HG03460 (cell line): ENCODE results near the gene CTXND1.

ENCODE experiments used
- ATAC-seq: cut with Tn5 transposase; IDR thresholded peaks from one replicate; pipeline ENCODE4 v1.9.1; 2021; ENCODE audit not compliant: unreplicated experiment

Gene CTXND1

DNA sequence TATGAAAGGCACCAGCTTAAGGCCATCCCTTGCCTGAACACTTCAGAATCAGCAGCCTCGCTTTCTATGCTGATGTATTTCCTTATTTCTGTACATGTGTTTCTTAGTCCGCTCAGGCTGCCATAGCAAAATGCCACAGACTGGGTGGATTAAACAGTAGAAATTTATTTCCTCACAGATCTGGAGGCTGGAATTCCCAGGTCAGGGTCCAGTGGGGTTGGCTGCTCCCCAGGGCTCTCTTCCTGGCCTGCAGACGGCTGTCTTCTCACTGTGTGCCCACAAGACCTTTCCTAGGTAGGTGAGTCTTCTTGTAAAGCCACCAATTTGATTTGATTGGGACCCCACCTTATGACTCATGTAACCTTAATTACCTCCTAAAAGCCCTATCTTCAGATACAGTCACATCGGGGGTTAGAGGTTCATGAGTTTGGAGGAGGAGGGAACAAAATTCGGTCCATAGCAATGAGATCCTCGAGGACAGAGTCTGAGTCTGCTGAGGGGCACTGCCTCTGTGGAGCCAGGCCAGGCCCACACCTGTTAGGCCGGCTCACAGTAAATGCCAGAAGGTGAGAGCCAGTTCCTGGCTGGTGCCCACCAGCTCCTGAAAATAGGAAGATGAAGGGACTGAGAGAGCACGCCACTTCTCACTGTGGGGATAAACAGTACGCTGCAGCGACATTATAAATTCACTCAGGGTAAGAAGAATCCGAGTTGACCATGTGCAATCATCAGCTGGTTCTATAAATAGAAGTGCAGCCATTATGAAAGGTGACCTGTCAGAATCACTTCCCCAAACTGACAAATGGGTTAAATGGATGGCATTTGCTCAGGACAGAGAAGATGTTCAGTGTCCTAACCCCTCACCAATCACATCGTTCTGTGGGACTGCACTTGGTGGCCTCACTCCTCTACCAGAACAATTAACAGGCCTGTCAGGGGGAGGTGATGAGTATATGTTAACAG, 41.1 kb downstream of the CTXND1 start:
- no peak for ATAC-seq

DNA sequence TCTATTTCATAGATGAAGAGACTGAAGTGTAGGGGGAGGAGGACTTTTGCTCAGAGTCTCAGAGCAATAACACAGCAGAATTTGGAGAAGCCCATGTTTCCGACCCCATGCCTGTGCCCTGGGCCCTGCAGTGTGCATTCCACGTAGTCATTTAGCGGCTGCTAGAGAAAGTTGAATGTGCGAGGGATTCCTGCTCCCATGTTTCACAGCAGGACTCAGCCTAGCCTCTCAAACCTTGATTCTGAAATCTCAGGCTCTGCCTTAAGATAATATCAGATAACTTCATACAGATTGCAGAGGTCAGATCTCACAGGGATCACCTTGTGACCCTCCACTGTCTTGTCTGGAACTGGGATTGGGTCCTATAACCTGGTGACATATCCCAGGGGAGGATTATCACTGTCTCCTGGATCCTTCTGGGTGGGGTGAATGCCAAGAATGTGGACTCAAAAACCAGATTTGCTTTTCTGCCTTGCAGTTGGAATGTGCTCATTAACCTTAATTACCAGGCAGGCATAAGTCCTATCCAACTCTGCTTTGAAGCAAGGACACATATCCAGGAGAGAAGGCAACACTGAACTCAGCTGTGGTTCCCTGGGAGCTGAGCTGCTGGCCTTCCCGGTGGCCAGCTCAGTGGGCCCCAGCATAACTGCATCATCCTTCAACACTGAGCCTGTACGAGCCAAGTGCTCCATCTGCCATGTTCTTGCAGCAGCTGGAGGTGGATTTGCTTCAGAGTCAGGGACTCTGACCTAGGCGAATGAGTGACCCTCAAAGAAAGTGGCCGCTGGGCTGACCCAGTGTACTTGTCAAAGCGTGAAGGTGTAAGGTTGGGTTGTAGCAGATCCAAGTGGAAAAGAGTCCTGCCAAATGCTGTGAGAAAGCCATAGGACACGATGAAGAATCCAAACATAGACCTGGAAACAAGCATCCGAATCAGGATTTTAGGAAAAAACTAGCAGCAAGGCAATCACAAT, 43.0 kb downstream of the CTXND1 start:
- ATAC-seq = no peak

DNA sequence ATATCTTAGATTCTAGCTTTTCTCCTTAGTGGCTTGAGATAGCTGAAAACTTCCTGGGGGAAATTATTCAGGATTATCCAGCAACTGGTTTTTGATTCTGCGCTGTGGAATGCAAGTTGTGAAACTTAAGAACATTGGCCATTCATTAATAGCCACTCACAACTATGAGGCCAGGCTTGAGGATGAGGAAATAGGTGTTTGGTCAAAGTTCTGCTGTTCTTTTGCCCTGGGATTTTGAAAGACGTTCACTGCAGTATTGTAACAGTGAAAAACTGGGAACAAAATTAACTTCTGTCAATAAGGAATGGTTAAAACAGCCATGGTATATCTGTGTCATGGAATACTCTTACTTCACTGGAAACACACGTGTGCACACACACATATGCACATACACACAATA, 44.1 kb downstream of the CTXND1 start:
- ATAC-seq = no peak

DNA sequence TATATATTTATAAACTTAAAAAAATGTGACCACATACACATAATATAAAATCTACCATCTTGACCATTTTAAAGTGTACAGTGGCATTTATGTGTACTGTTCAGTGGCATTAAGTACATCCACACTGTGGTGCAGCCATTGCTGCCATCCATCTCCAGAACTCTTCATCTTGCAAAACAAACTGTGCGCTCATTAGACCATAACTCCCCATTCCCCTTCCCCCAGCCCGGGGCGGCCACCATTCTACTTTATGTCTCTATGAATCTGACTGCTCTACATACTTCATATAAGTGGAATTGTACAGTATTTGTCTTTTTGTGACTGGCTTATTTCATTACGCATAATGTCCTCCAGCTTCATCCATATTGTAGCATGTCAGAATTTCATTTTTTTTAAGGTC, 47.8 kb downstream of the CTXND1 start:
- ATAC-seq = no peak

DNA sequence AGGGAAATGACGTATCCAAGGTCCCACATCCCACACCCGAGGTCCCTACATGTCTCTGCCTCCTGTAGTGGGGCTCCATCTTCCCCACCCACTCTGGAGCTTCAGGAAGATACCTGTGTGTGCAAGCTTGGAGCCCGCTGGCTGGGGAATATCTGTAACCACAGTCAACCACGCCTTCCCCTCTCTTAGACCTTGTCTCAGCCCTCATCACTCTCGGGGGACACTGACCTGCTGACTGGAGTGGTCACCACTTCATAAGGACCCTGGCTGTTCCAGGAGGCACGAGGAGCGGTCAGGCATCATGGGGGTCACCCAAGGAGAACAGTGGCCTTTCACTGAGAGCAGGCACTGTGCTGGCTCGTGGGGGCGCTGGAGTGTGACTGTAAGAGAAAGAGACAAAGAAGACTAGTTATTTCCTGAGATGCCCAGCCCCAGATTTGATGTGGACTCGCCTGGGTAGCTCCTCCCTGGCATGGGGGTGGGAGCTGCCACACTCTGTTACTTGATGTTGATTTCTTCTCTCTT, 48.6 kb downstream of the CTXND1 start:
- no peak for ATAC-seq

DNA sequence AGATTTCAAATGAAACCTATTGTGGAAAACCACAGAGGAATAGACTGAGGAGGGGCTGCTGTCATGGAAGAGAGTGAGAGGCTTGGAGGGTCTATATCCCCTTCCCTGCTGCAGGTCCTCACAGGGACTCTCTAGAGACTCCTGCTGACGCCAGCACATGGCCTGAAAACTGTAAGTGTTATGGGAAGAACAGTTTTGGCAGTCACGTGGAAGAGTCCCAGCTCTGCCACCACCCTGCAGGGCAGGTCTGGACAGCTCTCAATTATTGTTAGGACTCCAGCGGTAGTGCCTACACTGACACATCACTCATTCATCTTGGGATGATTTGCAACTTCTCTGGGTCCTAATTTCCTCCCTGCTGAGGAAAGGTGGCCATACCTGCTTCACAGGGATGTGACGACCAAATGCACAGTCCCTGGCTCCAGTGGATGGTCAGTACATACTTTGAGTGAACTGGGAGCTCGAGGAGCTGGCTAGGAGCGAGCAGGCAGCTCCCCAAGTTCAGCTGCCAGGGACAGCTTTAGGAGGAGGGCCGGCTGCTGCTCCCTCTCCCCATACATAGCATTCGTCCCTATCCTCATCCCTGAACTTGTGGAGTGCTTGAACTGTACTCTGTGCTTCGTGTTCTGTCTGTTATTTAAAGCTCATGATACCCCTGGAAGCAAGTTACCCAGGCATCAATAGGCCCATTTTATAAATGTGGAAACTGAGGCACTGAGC, 49.2 kb downstream of the CTXND1 start:
- no peak for ATAC-seq

DNA sequence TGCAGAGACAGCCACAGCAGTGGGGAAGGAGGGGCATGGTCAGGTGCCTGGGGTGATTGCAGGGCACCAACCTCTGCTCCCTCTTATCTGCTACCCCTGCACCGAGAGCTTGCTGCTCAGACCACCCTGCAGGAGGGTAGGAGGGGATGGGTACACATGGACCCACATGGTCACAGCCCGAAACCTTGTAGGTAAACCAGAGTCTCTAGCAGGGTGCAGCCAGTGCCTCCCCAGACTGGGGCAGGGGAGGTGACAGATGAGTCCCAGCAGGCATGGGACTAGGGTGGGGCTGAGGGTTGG, 50.0 kb downstream of the CTXND1 start:
- no peak for ATAC-seq

DNA sequence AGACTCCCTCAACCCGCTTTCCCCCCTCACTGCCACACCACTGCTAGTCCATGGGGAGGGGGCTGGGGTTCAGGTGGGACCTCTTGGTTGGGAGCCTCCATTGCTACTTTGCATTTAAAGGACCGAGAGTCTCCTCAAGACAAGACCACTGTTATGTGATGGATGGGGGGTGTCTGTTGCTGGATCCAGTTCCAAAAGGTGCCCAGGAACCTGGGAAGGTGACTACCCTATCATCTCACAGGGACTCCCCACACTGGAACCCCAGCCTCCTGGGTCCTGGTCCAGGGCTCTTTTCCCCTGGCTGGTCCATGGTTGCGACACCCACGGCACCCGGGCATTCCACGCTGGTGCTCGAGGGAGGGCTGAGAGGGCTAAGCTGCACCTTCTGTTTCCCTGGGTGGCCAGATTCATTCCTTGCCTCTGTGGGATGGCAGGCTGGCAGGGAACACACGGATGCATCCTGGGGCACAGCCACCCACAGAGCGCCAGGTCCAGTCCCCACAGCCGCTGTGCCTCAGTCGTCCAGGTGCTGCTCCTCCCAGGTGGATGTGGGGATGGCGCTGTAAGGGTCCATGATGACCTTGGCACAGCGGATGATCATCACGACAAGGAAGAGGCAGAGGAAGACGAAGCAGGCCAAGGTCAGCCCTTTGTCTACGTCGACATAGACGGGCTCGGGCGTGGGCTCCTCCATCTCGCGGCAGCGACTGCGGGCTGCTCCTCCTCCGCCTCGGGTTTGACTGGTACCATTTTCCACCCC, 50.6 kb downstream of the CTXND1 start:
- ATAC-seq = no peak

DNA sequence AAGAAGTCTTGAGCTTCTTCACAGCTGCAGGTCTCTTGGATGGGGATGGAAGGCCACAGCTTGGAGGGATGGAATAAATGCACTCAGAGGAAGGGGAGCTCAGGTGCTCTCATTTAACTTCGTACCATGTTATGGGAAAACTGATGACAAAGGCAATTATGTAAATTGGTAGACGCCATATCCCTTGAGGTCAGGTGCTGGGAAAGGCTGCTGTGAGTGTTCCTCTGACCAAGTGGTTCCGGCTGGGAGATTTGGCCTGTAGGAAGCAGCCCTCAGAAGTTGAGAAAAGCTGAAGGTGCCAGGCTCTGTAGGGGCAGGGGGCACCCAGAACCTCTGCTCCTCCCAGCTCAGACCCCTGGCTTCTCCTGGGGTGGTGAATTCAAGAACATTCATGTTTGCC, 52.1 kb downstream of the CTXND1 start:
- ATAC-seq = no peak

DNA sequence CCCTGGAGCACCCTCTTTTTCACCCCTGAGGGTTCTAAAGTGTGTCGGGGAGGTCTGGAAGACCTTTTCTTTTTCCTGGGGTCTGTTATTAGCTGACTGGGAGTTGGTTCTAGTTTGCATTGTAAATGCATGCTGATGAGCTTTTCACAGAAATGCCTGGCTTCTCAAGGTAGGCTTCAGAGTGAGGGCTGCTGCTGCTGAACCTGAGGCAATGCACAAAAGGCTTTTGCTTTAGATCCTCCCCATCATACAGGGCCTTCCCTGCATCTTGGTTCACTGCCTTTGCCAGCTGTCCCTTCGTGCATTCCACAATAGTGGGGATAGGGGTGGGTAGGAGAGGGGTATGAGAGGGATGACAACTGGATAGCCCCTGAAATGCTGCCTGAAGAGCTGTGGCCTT, 52.6 kb downstream of the CTXND1 start:
- ATAC-seq = no peak

DNA sequence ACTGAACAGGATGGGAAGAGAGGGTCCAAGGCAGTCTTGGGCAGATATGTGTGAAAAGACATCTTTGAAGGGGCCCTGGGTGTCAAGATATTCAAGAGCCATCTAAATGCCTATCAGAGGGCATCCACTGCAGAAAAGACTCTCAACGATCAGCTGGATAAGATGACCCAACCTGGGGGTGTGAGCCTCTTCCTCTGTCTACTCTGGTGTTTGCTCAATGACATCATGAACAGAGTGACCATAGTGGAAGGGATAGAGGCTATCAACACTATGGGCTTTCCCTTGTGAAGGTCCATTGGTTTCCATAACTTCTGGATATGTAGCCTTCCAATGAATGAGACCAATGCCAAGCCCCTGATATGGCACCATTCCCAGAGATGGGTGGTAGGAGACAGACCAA, 57.1 kb downstream of the CTXND1 start:
- ATAC-seq = no peak

DNA sequence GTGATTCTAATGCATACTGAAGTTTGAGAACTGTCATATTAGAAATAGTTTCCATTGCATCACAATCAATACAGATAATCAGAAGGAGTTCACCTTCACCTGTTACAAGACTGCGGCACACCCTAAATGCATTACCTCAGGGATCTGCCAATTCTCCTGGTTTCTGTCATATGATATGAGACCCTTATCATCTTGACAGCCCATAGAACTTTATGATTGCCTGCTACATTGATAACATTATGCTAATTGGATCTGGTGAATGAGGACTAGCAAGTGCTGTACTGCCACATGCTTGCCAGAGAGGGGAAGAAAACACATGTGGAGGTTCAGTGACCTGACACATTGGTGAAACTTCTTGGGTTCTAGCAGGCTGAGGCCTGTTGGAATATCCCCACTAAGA, 57.8 kb downstream of the CTXND1 start:
- ATAC-seq = no peak

DNA sequence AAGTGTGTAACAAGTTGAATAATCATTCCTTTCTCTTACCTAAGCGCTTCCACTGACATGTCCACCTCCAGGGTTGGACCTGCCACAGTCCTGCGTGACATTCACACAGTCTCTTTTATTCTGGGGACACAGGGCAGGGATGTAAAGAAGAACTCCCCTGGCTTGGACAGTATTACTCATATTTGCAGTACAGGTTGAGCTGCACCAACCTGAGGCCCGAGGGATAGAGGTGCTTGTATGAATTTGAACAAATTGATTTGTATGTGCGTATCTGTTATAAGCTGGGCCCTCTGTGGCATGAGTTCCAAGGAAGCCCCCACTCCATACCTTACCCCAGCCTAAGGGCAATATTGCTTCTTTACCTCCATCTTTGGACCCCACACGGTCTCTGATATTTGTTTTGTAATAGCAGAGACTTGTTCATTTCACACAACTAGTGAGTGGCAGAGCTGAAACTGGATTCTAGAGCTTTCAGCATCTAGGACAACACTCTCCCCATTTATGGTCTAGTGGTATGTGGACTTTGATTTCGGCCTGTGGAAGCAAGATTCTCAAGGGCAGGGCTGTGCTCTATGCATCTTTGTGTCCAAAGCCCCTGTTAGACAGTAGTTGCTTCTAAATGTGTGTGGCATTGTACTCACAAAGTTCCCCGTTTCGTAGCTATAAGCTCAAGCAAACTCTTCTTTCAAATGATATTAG, 60.0 kb downstream of the CTXND1 start:
- no peak for ATAC-seq

DNA sequence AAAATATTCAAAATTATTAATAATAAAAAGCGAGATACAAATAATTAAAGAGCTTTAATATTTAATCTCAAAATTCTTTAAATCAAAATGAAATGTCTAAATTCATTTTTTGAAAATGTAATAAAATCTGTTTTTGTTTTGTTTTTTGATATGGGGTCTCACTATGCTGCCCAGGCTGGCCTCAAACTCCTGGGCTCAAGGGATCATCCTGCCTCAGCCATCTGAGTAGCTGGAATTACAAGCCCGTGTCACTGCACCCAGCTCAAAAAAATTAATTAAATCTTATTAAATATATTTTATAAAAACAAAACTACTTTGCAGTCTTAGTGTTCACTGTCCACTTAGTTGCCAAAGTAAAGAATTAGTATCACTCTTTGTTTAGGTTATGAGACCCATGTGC, 60.8 kb downstream of the CTXND1 start:
- ATAC-seq = no peak

DNA sequence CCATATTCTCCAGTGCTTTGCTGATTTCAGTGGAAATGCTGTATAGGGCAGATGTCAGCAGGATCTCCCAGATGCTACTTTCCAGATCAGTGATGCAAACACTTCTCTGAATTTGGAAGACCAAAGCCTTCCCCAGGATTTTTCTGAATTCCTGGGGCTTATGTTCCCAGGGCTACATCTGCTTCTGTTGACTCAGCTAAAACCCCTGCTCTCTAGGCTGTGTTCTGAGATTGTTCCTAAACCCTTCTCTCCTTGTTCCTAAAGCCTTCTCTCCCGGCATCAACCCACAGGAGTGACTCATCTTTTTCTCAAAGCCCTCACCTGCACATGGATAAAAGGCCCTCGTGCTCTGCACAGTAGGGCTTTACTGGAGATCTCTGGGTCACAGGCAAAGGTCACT, 63.8 kb downstream of the CTXND1 start:
- ATAC-seq = no peak

DNA sequence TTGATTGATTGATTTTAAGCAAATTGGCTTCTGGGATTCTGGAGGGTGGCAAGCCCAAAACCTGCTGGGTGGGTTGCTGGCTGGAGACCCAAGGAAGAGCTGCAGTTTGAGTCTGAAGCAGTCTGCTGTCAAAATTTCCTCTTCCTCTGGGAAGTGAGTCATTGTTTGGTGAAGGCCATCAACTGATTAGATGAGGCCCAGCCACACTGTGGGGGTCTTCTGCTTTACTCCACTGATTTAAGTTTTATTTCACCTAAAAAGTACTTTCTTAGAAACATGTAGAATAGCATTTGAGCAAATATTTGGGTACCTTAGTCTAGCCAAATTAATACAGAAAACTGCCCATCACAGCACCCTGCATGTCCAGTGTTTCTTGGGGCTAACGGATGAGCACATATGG, 65.4 kb downstream of the CTXND1 start:
- ATAC-seq = no peak

DNA sequence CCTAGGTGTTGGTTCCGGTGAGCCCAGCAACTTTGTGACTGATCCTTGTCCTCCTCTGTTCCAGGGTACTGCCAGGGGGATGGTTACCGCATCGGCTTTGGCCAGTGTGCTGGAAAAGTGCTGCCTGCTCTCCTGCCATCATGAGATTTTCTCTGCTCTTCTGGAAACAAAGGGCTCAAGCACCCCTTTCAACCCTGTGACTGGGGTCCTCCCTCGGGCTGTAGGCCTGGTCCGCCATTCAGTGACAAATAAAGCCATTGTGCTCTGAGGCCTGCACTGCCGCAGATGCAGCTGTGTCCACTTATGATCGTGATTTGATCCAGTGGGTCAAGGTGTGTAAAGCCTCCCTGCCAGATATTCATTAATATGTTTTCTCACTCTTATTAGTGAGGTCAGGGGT, 65.9 kb downstream of the CTXND1 start:
- ATAC-seq = no peak

DNA sequence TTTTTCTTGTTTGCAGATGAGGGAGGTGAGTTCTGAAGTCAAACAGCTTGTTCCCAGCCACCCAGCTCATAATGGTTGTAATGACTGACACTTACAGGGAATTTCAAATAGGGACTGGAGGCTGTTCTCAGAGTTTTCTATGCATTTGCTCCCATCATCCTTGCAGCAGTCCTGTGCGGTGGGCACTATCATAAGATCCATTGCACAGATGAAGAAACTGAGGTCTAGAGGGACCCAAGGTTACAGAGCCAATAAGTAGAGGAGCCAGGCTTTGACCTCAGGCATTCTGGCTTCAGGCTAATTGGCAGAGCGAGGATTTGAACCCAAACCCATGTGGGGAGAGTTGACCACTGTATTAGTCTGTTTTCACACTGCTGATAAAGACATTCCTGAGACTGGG, 66.9 kb downstream of the CTXND1 start:
- no peak for ATAC-seq

DNA sequence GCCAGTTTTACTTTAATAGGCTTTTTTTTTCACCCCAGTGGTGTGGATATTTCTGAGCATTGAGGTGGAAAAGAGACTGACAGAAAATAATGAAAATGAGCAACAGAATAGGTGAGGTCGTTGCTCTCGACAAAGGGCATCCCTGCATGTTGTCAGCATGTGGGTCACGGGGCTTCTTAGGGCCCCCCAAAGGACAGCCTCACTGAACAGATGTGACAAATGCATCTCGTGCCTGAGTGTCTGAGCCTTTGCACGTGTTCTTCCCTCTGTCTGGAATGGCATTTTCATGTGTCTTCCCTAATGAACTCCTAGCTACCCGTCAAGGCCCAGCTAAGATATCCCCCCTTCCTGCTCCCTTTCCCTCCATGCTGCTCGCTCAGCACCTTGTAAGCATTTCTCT, 67.5 kb downstream of the CTXND1 start:
- no peak for ATAC-seq

DNA sequence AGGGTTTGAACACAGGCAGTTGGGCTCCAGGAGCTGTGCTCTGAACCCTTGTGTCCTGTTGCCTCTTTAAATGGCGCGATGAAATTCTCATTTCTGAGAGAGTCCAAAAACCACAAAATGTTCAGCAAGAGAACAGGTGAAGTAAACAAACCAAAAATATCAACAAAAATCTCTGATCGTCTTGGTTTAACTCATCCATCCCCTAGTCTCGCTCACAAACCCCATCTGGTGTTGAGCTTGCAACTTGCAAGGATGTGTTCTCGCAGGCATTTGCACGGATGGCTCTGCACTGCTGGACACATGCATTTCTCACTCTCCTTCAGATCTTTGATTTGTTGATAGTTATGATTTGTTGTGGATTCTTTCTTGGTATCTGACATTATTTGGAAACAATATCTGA, 68.1 kb downstream of the CTXND1 start:
- no peak for ATAC-seq
